K562 (cell line): ENCODE measurements around the gene SOS1. TPM values are rescaled to one million over a fixed set of nuclear protein-coding genes. Genes with fewer than 3 reads are reported as not detected.
A peak's percentile ranks its signal among the peaks of the same experiment; 100 is the strongest.

ENCODE experiments used
- ARID1B ChIP-seq: fragments of 450-650 bp; IDR thresholded peaks from 2 replicates; pipeline ENCODE4 v1.6.1; 2016; ENCODE audit warnings: antibody characterized with exemption, mild to moderate bottlenecking, inconsistent platforms
- ARID2 ChIP-seq: fragments of 450-650 bp; IDR thresholded peaks from 2 replicates; pipeline ENCODE4 v1.6.1; 2017; ENCODE audit warnings: antibody characterized with exemption, mild to moderate bottlenecking
- CCNT2 ChIP-seq: IDR thresholded peaks from 2 replicates; pipeline ENCODE4 v1.6.1; 2011; ENCODE audit warnings: borderline replicate concordance, low read depth, mild to moderate bottlenecking, moderate library complexity, mixed read lengths, low read length; ENCODE audit not compliant: insufficient read length; ENCODE audit errors: extremely low read depth
- CTCF ChIP-seq, 3 experiments: IDR thresholded peaks in 2 of 3; conservative IDR thresholded peaks in 1 of 3; 2 replicates each; pipeline ENCODE4 v1.5.1; 2011 to 2012; ENCODE audit warnings: low read length in 3 of 3, mild to moderate bottlenecking in 3 of 3, control low read depth in 2 of 3, improper control_type of control experiment in 1 of 3, inconsistent platforms in 1 of 3, low read depth in 1 of 3, mixed read lengths in 1 of 3, moderate library complexity in 1 of 3; ENCODE audit not compliant: insufficient read depth in 2 of 3
- DMBX1 ChIP-seq: fragments of 250-450 bp; sonication (Bioruptor Pico); IDR thresholded peaks from 2 replicates; pipeline ENCODE4 v1.8.0; 2022; ENCODE audit warnings: inconsistent platforms, mild to moderate bottlenecking, moderate library complexity, borderline replicate concordance
- FOXK1 ChIP-seq: sonication (generic); formaldehyde crosslinking; IDR thresholded peaks from 2 replicates; pipeline ENCODE4 v1.8.0; 2022; ENCODE audit warnings: missing genetic modification reagents, mild to moderate bottlenecking, borderline replicate concordance
- MTA3 ChIP-seq: fragments of 450-650 bp; formaldehyde crosslinking; IDR thresholded peaks from 2 replicates; pipeline ENCODE4 v1.6.1; 2017; ENCODE audit warnings: mild to moderate bottlenecking, borderline replicate concordance
- NFXL1 ChIP-seq: fragments of 450-650 bp; formaldehyde crosslinking; IDR thresholded peaks from 2 replicates; pipeline ENCODE4 v1.4.0; 2021; ENCODE audit warnings: mild to moderate bottlenecking
- NUFIP1 ChIP-seq: fragments of 450-650 bp; IDR thresholded peaks from 2 replicates; pipeline ENCODE4 v1.6.1; 2018; ENCODE audit not compliant: partially characterized antibody
- POLR2G ChIP-seq: fragments of 200-400 bp; formaldehyde crosslinking; IDR thresholded peaks from 2 replicates; pipeline ENCODE4 v1.6.1; 2017; ENCODE audit warnings: low read depth, mild to moderate bottlenecking, antibody characterized with exemption, low read length, moderate library complexity
- RBM14 ChIP-seq: fragments of 200-400 bp; formaldehyde crosslinking; IDR thresholded peaks from 2 replicates; pipeline ENCODE4 v1.6.1; 2018; ENCODE audit warnings: low read depth, mild to moderate bottlenecking, low read length, moderate library complexity, borderline replicate concordance; ENCODE audit not compliant: insufficient read depth
- UBTF ChIP-seq, 2 experiments: IDR thresholded peaks; 2 replicates each; pipeline ENCODE4 v1.6.1; 2012; ENCODE audit warnings: improper control_type of control experiment in 2 of 2, low read depth in 2 of 2, low read length in 2 of 2, borderline replicate concordance in 1 of 2
- ZBED1 ChIP-seq: IDR thresholded peaks from 2 replicates; pipeline ENCODE4 v1.6.1; 2014
- ZC3H8 ChIP-seq: fragments of 450-650 bp; IDR thresholded peaks from 2 replicates; pipeline ENCODE4 v1.6.1; 2017
- ZEB2 ChIP-seq: fragments of 450-650 bp; IDR thresholded peaks from 2 replicates; pipeline ENCODE4 v1.6.1; 2016
- ZFPM2 ChIP-seq: fragments of 250-450 bp; sonication (Bioruptor Pico); IDR thresholded peaks from 2 replicates; pipeline ENCODE4 v1.5.1; 2022; ENCODE audit warnings: mild to moderate bottlenecking
- ZNF253 ChIP-seq: fragments of 250-450 bp; sonication (Bioruptor Pico); conservative IDR thresholded peaks from 2 replicates; pipeline ENCODE4 v1.6.1; 2021; ENCODE audit warnings: mild to moderate bottlenecking
- ZNF347 ChIP-seq: fragments of 450-650 bp; formaldehyde crosslinking; IDR thresholded peaks from 2 replicates; pipeline ENCODE4 v1.4.0; 2020; ENCODE audit warnings: low read depth, mild to moderate bottlenecking, moderate library complexity
- ZNF740 ChIP-seq, 3 experiments: fragments of 200-800 bp in 1 of 3; sonication (Bioruptor generic) in 1 of 3; sonication (generic) in 1 of 3; formaldehyde crosslinking in 1 of 3; IDR thresholded peaks; 2 replicates each; pipeline versions ENCODE4 v1.6.1 to v1.8.0; 2016 to 2022; ENCODE audit warnings: mild to moderate bottlenecking in 2 of 3, missing compliant biosample characterization in 2 of 3, missing genetic modification characterization in 2 of 3, missing genetic modification reagents in 1 of 3
- polyA plus RNA-seq, 8 experiments: library from polyadenylated mRNA; depleted of rRNA in 4 of 8; stranded (reverse) in 5 of 8; unstranded in 3 of 8; fragments of >200 nt; fragmentation: Nextera tagmentation in 2 of 8; fragmentation: Illumina TruSeq in 1 of 8; extraction: Ambion mirVana in 2 of 8; extraction: Trizol in 1 of 8; gene quantifications; 2 replicates each; pipeline versions ENCODE4 v1.2.1 to v1.2.3, GENCODE V29; 2011 to 2014; ENCODE audit warnings: inconsistent platforms in 1 of 8, missing spikeins in 1 of 8
- total RNA-seq, 7 experiments: library from RNA; depleted of rRNA in 6 of 7; stranded (reverse); fragments of >200 nt in 6 of 7; fragmentation: Illumina TruSeq in 2 of 7; extraction: Trizol in 2 of 7; gene quantifications; 2 replicates each; pipeline versions ENCODE4 v1.2.1 to v1.2.3, GENCODE V29; 2011 to 2021; ENCODE audit warnings: low replicate concordance in 1 of 7
- TF ChIP-seq, protein P1 (sequence below): fragments of 250-450 bp; sonication (Bioruptor Pico); IDR thresholded peaks from 2 replicates; pipeline ENCODE4 v1.4.0; 2020; ENCODE audit warnings: mild to moderate bottlenecking, moderate library complexity

The SOS1 gene
- total and polyA plus RNA-seq, 9 of the 15 experiments (the other 6 are each of a cell fraction or from before 2014, with no cell fraction given), result 2.5 to 27.1 (median 16.3) TPM

DNA sequence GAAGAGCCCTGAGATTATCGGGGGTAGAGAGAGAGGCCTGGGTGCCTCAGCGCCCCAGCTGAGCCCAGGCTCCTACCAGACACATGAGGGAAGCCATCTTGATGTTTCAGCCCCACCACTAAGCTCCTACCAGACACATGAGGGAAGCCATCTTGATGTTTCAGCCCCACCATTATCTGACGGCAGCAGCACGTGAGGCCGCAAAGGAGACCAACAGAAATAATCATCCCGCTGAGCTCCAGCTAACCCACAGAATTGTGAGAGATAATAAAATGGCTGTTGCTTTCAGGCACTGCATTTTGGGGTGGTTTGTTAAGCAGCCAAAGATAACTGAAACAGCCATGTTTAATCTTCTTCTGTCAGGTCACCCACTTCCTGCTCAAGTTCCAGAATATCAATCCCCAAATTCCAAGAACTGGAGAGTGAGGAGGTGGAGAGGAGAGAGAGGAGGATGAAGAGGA lies 29.3 kb upstream of the SOS1 start (continued):
- TF ChIP-seq UBTF (IDR thresholded peaks at IDR 0.05; ENCODE audit: borderline replicate concordance in 1 of 2, low read depth in 2 of 2, low read length in 2 of 2) (no peak), NUFIP1 (no peak), FOXK1 (CRISPR knock-in tag) (no peak), POLR2G (no peak), NFXL1 (peak; percentile 96), ZFPM2 (CRISPR knock-in tag) (0 out of 2 replicates have a peak, but pooled peaks have one; percentile 35), CCNT2 (no peak), ZNF347 (no peak; the same call in none of the 2 replicates), CTCF (IDR thresholded peaks at IDR 0.05 in 2 of 3, conservative IDR thresholded peaks at IDR 0.05 in 1 of 3; ENCODE audit: insufficient read depth in 2 of 3, low read depth in 1 of 3, low read length in 3 of 3) (no peak), RBM14 (no peak), ARID2 (0 out of 2 replicates have a peak, but pooled peaks have one; percentile 20), ZNF740 (CRISPR knock-in tag; IDR thresholded peaks at IDR 0.05) (no peak), ZNF740 (tag; IDR thresholded peaks at IDR 0.05) (peak in 1 of 2 experiments; percentile 93; a peak in 2 of 4 replicates), MTA3 (0 out of 2 replicates have a peak, but pooled peaks have one; percentile 23), ZBED1 (no peak), DMBX1 (CRISPR knock-in tag) (peak; percentile 99), ZEB2 (no peak), ARID1B (peak; percentile 70), ZC3H8 (no peak), ZNF253 (CRISPR knock-in tag) (no peak)
- TF ChIP-seq, protein P1, sequence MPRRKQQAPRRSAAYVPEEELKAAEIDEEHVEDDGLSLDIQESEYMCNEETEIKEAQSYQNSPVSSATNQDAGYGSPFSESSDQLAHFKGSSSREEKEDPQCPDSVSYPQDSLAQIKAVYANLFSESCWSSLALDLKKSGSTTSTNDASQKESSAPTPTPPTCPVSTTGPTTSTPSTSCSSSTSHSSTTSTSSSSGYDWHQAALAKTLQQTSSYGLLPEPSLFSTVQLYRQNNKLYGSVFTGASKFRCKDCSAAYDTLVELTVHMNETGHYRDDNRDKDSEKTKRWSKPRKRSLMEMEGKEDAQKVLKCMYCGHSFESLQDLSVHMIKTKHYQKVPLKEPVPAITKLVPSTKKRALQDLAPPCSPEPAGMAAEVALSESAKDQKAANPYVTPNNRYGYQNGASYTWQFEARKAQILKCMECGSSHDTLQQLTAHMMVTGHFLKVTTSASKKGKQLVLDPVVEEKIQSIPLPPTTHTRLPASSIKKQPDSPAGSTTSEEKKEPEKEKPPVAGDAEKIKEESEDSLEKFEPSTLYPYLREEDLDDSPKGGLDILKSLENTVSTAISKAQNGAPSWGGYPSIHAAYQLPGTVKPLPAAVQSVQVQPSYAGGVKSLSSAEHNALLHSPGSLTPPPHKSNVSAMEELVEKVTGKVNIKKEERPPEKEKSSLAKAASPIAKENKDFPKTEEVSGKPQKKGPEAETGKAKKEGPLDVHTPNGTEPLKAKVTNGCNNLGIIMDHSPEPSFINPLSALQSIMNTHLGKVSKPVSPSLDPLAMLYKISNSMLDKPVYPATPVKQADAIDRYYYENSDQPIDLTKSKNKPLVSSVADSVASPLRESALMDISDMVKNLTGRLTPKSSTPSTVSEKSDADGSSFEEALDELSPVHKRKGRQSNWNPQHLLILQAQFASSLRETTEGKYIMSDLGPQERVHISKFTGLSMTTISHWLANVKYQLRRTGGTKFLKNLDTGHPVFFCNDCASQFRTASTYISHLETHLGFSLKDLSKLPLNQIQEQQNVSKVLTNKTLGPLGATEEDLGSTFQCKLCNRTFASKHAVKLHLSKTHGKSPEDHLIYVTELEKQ (CRISPR knock-in tag), result peak; percentile 91
